ENCODE data around the gene NCAM2.
"Not testable (repeated sequence)": the region's sequence is repeated elsewhere in the genome, so short reads cannot be mapped to it uniquely, and the experiment has no call there.

The NCAM2 gene

DNA sequence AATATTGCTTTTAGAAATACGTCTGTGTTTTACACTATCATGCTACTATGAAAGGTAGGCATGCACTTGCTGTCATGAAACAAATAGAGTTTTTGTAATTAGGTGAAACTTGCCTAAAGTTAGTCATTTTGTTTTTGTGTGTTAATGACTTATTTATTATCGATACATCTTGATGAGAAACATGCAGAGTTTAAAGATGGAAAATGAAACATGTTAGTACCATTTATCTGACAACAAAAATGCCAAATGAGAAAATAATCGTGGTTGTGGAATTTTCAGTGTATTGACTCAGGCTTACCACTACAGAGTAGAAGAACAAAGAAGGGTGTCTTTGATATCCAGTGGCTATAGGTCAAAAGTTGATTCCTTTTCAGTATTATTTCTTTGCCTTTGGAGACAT, 105.5 kb downstream of the NCAM2 start:
- no peak for DNase-seq (ENCODE audit: low spot score)

DNA sequence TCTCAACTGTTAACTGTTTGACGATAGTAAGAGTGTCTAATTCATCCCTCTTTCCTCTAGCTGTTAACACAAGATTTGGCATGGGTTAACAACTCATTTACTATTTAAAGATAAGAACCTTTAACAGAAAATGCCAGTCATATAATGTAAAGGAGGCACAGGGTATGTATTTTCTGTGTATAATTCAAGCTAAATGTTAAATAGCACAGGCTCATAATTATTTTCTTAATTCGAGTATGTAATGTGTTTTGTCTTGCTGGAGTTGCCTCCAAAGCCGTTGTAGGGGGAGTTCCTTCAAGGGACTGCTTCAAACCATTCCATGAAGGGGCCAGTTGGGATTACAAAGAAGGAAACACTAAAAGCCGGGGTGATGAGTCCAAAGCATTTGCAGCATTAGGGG, 111.5 kb downstream of the NCAM2 start:
- DNase-seq (ENCODE audit: low spot score), result no peak

DNA sequence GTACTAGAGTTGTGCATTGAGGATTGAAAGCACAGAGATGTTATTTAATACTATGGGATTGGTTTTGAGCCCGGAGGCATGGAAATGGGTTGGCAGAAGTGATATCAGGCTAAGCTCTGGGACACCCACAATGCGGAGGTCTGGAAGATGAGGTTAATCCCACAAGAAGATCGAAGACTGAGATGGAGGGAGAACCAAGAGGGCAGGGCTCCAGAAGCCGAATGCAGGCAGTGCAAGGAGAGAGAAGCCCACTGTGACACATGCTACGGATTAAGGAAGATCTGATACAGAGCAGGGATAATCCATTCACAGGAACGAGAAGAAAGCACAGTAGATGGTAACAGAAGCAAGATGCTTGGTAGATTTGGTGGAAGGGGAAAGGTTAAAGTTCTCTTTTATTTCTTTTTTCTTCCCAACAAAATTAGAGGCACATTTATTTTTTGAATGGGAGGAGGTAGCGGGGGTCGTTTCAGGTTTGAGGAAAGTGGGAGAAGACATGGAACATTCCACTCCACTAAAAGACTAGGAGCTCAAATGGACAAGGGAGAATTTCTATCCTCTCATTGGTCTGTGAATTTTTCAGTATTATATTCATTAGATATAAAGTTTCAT, 113.2 kb downstream of the NCAM2 start:
- DNase-seq (ENCODE audit: low spot score), result no peak

DNA sequence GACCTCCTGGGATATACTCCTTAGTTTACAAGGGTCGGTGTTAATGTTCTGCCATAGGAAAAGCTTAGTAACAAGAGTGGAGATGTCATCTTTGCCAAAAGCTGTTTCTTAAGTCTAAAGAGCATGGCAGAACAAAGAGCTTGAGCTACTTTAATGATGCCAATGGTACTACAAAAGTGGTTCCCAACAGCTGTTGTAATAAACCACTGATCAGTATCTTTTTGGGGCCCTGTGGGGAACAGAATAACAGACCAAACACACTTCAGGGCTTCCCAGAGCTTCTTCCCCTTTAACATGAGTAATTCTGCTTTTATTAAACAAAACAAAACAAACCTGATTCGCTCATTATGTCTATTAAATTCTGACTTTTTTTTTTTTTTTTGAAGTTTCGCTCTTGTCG, 116.3 kb downstream of the NCAM2 start:
- no peak for DNase-seq (ENCODE audit: low spot score)

DNA sequence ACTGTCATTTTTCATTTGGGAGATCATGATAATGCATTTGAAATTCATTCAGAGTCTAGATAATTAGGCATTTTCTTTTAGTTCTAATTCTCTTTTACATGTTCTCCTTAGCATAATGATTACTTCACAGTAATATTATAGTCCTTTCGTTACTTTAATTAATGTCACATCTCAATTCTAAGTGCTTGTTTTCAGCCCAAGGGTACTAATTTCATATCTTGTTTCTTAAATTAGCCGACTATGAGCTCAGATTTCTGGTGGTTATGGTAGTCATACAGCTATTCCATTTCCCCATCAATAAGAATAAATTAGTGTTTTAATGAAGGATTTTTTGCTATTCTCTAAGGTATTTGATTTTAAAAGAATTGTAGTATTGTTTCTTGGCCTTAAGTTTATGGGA, 120.9 kb downstream of the NCAM2 start:
- DNase-seq (ENCODE audit: low spot score), result no peak

- no peak for DNase-seq (ENCODE audit: low spot score)
These were observed 124.5 kb downstream of the NCAM2 start for GRCh38 chr21:21122680-21123079.

GRCh38 chr21:21132390-21132789, 134.2 kb downstream of the NCAM2 start:
- no peak for DNase-seq (ENCODE audit: low spot score)

GRCh38 chr21:21137986-21138385, 139.8 kb downstream of the NCAM2 start:
- peak; percentile 2 for DNase-seq (ENCODE audit: low spot score)

- no peak for DNase-seq (ENCODE audit: low spot score)
These were observed 148.6 kb downstream of the NCAM2 start for GRCh38 chr21:21146587-21147373.

DNA sequence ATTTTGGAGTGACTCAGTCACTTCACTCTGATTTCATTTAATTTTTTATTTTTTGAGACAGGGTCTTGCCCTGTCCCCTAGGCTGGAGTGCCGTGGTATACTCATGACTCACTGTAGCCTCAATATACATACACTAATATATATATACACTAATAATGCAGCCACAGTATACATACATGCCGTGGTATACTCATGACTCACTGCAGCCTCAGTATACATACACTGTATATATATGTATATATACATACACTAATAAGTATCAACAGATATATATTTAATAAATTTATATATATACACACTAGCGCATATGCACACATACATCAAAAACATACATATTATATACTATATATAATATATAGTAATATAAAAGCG, 149.2 kb downstream of the NCAM2 start:
- DNase-seq (ENCODE audit: low spot score), result no peak

- no peak for DNase-seq (ENCODE audit: low spot score)
These were observed 149.8 kb downstream of the NCAM2 start for GRCh38 chr21:21148009-21148408.

GRCh38 chr21:21148514-21148913, 150.3 kb downstream of the NCAM2 start:
- DNase-seq (ENCODE audit: low spot score), result no peak

- not testable (repeated sequence) for DNase-seq (ENCODE audit: low spot score)
These were observed 151.2 kb downstream of the NCAM2 start for GRCh38 chr21:21149445-21149844.

DNA sequence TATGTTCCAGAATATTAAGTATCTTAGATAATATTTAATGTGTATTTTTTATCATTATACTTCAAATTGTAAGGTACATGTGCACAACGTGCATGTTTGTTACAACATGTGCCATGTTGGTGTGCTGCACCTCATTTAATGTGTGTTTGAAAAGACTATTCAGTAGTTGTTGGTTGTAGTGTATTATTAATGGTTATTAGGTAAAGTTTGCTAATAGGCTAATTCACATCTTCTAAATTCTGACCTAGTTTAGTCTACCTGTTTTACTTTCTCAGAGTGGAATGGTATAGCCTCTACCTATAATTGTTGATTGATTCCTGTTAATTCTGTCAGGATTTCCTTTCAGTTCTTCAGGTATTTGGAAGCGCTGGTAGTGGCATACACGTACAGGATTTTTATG, 153.0 kb downstream of the NCAM2 start:
- no peak for DNase-seq (ENCODE audit: low spot score)

GRCh38 chr21:21156397-21156796, 158.2 kb downstream of the NCAM2 start:
- DNase-seq (ENCODE audit: low spot score), result no peak

- DNase-seq (ENCODE audit: low spot score), result no peak
These were observed 158.7 kb downstream of the NCAM2 start for GRCh38 chr21:21156957-21157356.

- DNase-seq (ENCODE audit: low spot score), result no peak
These were observed 160.2 kb downstream of the NCAM2 start for GRCh38 chr21:21158376-21158918.

DNA sequence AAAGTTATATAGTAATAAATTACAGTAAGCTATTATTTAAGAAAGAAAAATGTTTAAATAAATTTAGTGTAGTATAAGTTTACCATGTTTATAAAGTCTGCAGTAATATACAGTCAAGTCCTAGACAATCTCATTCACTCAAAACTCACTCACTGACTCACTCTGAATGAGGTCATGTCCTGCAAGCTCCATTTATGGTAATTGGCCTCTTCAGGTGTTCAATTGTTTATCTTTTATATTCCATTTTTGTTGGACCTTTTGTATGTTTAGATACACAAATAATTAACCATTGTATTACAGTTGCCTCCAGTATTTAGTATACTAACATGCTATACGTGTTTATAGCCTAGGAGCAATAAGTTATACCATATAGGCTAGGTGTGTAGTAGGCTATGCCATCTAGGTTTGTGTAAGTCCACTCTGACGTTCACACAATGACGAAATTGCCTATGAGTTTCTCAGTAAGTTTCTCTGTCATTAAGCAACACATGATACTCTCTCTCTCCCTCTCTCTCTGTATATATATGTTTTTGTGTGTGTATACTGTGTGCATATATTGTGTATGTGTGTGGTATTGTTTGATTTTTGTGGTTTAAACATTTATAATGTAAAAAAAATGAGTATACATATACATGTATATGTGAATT, 161.2 kb downstream of the NCAM2 start:
- no peak for DNase-seq (ENCODE audit: low spot score)

GRCh38 chr21:21162786-21163185, 164.6 kb downstream of the NCAM2 start:
- no peak for DNase-seq (ENCODE audit: low spot score)

DNA sequence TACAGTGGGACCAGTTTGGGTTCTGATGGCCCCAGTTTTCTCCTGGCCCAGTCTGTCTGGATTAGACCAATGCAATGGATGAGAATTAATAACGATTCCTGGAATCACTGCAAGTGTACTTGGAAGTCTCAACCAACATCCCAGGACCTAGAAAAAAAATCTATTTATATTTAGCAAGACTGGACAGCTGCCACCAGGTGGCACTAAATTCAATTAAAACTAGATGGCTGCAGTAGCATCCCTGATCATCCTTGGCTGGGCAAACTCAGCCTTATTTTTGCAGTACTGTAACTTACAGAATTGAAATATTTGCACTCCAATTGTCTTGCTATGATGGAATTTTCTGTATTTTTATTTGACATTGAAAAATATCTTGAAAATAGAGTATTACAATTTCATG, 165.7 kb downstream of the NCAM2 start:
- DNase-seq (ENCODE audit: low spot score), result peak; percentile 19

GRCh38 chr21:21165063-21165645, 166.9 kb downstream of the NCAM2 start:
- peak; percentile 59 for DNase-seq (ENCODE audit: low spot score)

DNA sequence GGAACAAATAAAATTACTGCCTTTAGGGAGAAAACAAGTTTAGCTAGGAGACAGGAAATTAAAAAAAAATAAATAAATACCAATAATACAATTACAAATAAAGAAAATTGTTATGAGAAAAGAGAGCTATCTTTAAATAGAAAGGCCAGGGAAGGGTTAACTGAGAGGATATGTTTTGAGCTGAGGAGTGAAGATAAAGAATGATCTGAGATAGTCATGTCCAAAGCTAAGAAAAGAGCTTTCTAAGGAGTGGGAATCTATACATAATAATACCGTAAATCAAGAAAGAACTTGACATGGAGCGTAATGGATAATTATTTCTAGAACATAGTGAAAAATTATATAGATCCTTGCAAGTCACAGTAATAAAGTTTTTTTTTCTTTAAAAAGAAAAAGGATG, 176.5 kb downstream of the NCAM2 start:
- no peak for DNase-seq (ENCODE audit: low spot score)

Measured in hepatic stellate cell (primary cell).